SK-N-SH treated with all-trans-retinoic acid at 6 μM for 48 hours (cell line): ENCODE measurements around the gene DIAPH3.

ENCODE experiments used
- ARNTL ChIP-seq: fragments of 450-650 bp; formaldehyde crosslinking; IDR thresholded peaks from 2 replicates; pipeline ENCODE4 v1.5.0; 2020; ENCODE audit warnings: low read depth, mild to moderate bottlenecking, moderate library complexity, borderline replicate concordance
- ESRRG ChIP-seq: fragments of 250-450 bp; sonication (Bioruptor Pico); IDR thresholded peaks from 2 replicates; pipeline ENCODE4 v1.6.1; 2021; ENCODE audit warnings: mild to moderate bottlenecking
- GLIS3 ChIP-seq: fragments of 250-450 bp; sonication (Bioruptor Pico); IDR thresholded peaks from 2 replicates; pipeline ENCODE4 v1.5.0; 2020; ENCODE audit warnings: mild to moderate bottlenecking, moderate library complexity
- ISL1 ChIP-seq: fragments of 250-450 bp; sonication (Bioruptor Pico); IDR thresholded peaks from 2 replicates; pipeline ENCODE4 v2.1.2; 2022; ENCODE audit warnings: mild to moderate bottlenecking, moderate library complexity
- PPARA ChIP-seq: fragments of 250-450 bp; sonication (Bioruptor Pico); IDR thresholded peaks from 2 replicates; pipeline ENCODE4 v1.5.0; 2020; ENCODE audit warnings: mild to moderate bottlenecking, borderline replicate concordance
- RARB ChIP-seq: fragments of 250-450 bp; sonication (Bioruptor Pico); IDR thresholded peaks from 2 replicates; pipeline ENCODE4 v1.8.0; 2021; ENCODE audit warnings: mild to moderate bottlenecking, moderate library complexity
- TCF4 ChIP-seq: fragments of 250-450 bp; sonication (Bioruptor Pico); IDR thresholded peaks from 2 replicates; pipeline ENCODE4 v1.8.0; 2021; ENCODE audit warnings: mild to moderate bottlenecking, moderate library complexity, borderline replicate concordance
- TOX ChIP-seq: fragments of 250-450 bp; sonication (Bioruptor Pico); IDR thresholded peaks from 2 replicates; pipeline ENCODE4 v1.8.0; 2021; ENCODE audit warnings: mild to moderate bottlenecking, moderate library complexity, borderline replicate concordance
- ZFP3 ChIP-seq: fragments of 250-450 bp; sonication (Bioruptor Pico); IDR thresholded peaks from 2 replicates; pipeline ENCODE4 v1.5.0; 2020; ENCODE audit warnings: mild to moderate bottlenecking, moderate library complexity
- ZFP30 ChIP-seq: fragments of 450-650 bp; formaldehyde crosslinking; IDR thresholded peaks from 2 replicates; pipeline ENCODE4 v1.5.0; 2022; ENCODE audit warnings: mild to moderate bottlenecking, moderate library complexity
- ZNF70 ChIP-seq: fragments of 450-650 bp; formaldehyde crosslinking; IDR thresholded peaks from 2 replicates; pipeline ENCODE4 v1.5.0; 2020; ENCODE audit warnings: mild to moderate bottlenecking, moderate library complexity
- TF ChIP-seq, protein P1 (sequence below): fragments of 250-450 bp; sonication (Bioruptor Pico); IDR thresholded peaks from 2 replicates; pipeline ENCODE4 v1.5.1; 2021; ENCODE audit warnings: mild to moderate bottlenecking, moderate library complexity
- TF ChIP-seq, protein P2 (sequence below): fragments of 250-450 bp; sonication (Bioruptor Pico); IDR thresholded peaks from 2 replicates; pipeline ENCODE4 v1.8.0; 2020; ENCODE audit warnings: mild to moderate bottlenecking, moderate library complexity, borderline replicate concordance
- TF ChIP-seq, protein P3 (sequence below): fragments of 250-450 bp; sonication (Bioruptor Pico); IDR thresholded peaks from 2 replicates; pipeline ENCODE4 v1.5.0; 2020; ENCODE audit warnings: mild to moderate bottlenecking, moderate library complexity

DNA sequence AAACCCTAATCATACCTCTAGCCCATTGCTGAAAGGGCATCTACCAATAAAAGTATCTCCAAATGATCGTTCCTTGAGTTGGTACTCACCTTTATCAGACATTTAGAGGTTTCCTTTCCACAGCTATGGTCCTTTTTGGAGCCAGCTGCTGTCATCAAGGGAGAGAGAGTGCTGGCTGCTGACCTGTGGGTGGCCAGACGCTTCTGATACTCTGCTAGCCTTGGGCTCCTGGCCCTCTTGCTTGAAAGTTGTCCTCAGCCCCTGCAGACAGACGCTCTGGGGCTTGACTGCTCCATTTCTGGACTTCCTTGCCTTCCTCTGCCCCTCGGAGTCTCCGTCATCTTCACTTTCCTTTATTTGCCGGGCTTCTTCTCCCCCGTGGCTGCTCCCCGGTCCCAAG is 499.1 kb downstream of the DIAPH3 start:
- no peak for TF ChIP-seq TCF4 (CRISPR knock-in tag)
- no peak for TF ChIP-seq ARNTL (CRISPR knock-in tag)
- TF ChIP-seq ZFP30 (CRISPR knock-in tag) = no peak
- TF ChIP-seq, protein P1, sequence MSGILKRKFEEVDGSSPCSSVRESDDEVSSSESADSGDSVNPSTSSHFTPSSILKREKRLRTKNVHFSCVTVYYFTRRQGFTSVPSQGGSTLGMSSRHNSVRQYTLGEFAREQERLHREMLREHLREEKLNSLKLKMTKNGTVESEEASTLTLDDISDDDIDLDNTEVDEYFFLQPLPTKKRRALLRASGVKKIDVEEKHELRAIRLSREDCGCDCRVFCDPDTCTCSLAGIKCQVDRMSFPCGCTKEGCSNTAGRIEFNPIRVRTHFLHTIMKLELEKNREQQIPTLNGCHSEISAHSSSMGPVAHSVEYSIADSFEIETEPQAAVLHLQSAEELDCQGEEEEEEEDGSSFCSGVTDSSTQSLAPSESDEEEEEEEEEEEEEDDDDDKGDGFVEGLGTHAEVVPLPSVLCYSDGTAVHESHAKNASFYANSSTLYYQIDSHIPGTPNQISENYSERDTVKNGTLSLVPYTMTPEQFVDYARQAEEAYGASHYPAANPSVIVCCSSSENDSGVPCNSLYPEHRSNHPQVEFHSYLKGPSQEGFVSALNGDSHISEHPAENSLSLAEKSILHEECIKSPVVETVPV (CRISPR knock-in tag) = no peak
- TF ChIP-seq ESRRG (CRISPR knock-in tag) = no peak
- TF ChIP-seq, protein P2, sequence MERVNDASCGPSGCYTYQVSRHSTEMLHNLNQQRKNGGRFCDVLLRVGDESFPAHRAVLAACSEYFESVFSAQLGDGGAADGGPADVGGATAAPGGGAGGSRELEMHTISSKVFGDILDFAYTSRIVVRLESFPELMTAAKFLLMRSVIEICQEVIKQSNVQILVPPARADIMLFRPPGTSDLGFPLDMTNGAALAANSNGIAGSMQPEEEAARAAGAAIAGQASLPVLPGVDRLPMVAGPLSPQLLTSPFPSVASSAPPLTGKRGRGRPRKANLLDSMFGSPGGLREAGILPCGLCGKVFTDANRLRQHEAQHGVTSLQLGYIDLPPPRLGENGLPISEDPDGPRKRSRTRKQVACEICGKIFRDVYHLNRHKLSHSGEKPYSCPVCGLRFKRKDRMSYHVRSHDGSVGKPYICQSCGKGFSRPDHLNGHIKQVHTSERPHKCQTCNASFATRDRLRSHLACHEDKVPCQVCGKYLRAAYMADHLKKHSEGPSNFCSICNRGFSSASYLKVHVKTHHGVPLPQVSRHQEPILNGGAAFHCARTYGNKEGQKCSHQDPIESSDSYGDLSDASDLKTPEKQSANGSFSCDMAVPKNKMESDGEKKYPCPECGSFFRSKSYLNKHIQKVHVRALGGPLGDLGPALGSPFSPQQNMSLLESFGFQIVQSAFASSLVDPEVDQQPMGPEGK = no peak
- TF ChIP-seq ISL1 (CRISPR knock-in tag) = no peak
- TF ChIP-seq, protein P3, sequence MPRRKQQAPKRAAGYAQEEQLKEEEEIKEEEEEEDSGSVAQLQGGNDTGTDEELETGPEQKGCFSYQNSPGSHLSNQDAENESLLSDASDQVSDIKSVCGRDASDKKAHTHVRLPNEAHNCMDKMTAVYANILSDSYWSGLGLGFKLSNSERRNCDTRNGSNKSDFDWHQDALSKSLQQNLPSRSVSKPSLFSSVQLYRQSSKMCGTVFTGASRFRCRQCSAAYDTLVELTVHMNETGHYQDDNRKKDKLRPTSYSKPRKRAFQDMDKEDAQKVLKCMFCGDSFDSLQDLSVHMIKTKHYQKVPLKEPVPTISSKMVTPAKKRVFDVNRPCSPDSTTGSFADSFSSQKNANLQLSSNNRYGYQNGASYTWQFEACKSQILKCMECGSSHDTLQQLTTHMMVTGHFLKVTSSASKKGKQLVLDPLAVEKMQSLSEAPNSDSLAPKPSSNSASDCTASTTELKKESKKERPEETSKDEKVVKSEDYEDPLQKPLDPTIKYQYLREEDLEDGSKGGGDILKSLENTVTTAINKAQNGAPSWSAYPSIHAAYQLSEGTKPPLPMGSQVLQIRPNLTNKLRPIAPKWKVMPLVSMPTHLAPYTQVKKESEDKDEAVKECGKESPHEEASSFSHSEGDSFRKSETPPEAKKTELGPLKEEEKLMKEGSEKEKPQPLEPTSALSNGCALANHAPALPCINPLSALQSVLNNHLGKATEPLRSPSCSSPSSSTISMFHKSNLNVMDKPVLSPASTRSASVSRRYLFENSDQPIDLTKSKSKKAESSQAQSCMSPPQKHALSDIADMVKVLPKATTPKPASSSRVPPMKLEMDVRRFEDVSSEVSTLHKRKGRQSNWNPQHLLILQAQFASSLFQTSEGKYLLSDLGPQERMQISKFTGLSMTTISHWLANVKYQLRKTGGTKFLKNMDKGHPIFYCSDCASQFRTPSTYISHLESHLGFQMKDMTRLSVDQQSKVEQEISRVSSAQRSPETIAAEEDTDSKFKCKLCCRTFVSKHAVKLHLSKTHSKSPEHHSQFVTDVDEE (CRISPR knock-in tag) = no peak
- TF ChIP-seq GLIS3 = no peak
- no peak for TF ChIP-seq RARB
- TF ChIP-seq ZFP3 (CRISPR knock-in tag) = no peak
- TF ChIP-seq ZNF70 = no peak
- no peak for TF ChIP-seq PPARA
- TF ChIP-seq TOX (CRISPR knock-in tag) = no peak
